Endothelial cell of umbilical vein (primary cell): ENCODE measurements around the gene PROZ. TPM values are rescaled to one million over a fixed set of nuclear protein-coding genes. Genes with fewer than 3 reads are reported as not detected.
"Not testable (repeated sequence)": the region's sequence is repeated elsewhere in the genome, so short reads cannot be mapped to it uniquely, and the experiment has no call there.

Experiments used
- BruUV-seq: library from RNA; stranded (reverse); fragments of 400-500 nt; replicated peaks from 2 replicates; lab custom pipeline; 2021; lab: Mats Ljungman, UMichigan
- CTCF ChIA-PET: fragments of 300-600, 350-600 bp; sonication (Branson Sonifier 250); formaldehyde crosslinking; loops from one replicate; lab custom pipeline; 2021; ENCODE audit warnings: antibody characterized with exemption, inconsistent platforms; lab: Charles Lee
- POLR2A ChIA-PET: fragments of 300-600, 350-600 bp; sonication (Branson Sonifier 250); formaldehyde crosslinking; loops from one replicate; lab custom pipeline; 2021; ENCODE audit warnings: antibody characterized with exemption, inconsistent platforms; lab: Charles Lee
- DNase-seq: peaks from one replicate; pipeline ENCODE4 v3.0.0-alpha.2; 2011; ENCODE audit warnings: low read depth, low spot score
- FAIRE-seq: peaks from 2 replicates; lab custom pipeline; 2011; peaks lifted over from hg19 to GRCh38; lab: Jason Lieb, UNC
- H2AFZ ChIP-seq: 2 replicates; pipeline ENCODE4 v1.6.0; 2012; ENCODE audit warnings: low read depth, low read length, control low read depth, inconsistent platforms
- H3K27ac ChIP-seq: 2 replicates; pipeline ENCODE4 v1.5.1; 2011; ENCODE audit warnings: low read depth, mild to moderate bottlenecking, control low read depth, low read length, moderate library complexity; ENCODE audit not compliant: insufficient read depth
- H3K27me3 ChIP-seq, 2 experiments: 2 replicates each; pipeline versions ENCODE4 v1.6.0 to v1.6.1; 2011; ENCODE audit warnings: low read length in 2 of 2, mixed read lengths in 1 of 2; ENCODE audit not compliant: control insufficient read depth in 2 of 2, insufficient read depth in 2 of 2
- H3K36me3 ChIP-seq, 2 experiments: 2 replicates in 1 of 2; 3 replicates in 1 of 2; pipeline ENCODE4 v1.5.1; 2011; ENCODE audit warnings: low read length in 2 of 2, mild to moderate bottlenecking in 1 of 2, moderate library complexity in 1 of 2; ENCODE audit not compliant: control insufficient read depth in 2 of 2, insufficient read depth in 2 of 2; ENCODE audit errors: extremely low read depth in 1 of 2
- H3K4me1 ChIP-seq: 3 replicates; pipeline ENCODE4 v1.5.1; 2011; ENCODE audit warnings: mild to moderate bottlenecking, low read length; ENCODE audit not compliant: control insufficient read depth, insufficient read depth; ENCODE audit errors: extremely low read depth
- H3K4me2 ChIP-seq: 2 replicates; pipeline ENCODE4 v1.6.1; 2011; ENCODE audit warnings: low read length, control low read depth, mixed read lengths; ENCODE audit not compliant: insufficient read depth
- H3K4me3 ChIP-seq, 3 experiments: fragments of 200-600 bp in 1 of 3; sonication (generic), shearing (Covaris generic) in 1 of 3; replicated peaks in 1 of 3; 2 replicates each; pipeline ENCODE4 v1.5.1; 2011 to 2016; ENCODE audit warnings: control low read depth in 3 of 3, low read length in 3 of 3, mild to moderate bottlenecking in 2 of 3, inconsistent platforms in 1 of 3, low read depth in 1 of 3, moderate library complexity in 1 of 3; ENCODE audit not compliant: insufficient read depth in 1 of 3
- H3K79me2 ChIP-seq: 2 replicates; pipeline ENCODE4 v1.6.0; 2012; ENCODE audit warnings: low read length, inconsistent platforms; ENCODE audit not compliant: control insufficient read depth, insufficient read depth
- H3K9ac ChIP-seq: replicated peaks from 2 replicates; pipeline ENCODE3; 2011; ENCODE audit warnings: low read length, control low read depth; ENCODE audit not compliant: insufficient read depth; ENCODE audit errors: extremely low read depth
- H3K9me1 ChIP-seq: replicated peaks from 3 replicates; pipeline ENCODE4 v1.6.0; 2011; ENCODE audit warnings: mild to moderate bottlenecking, low read length; ENCODE audit not compliant: control insufficient read depth, insufficient read depth; ENCODE audit errors: extremely low read depth
- H3K9me3 ChIP-seq: replicated peaks from 2 replicates; pipeline ENCODE4 v1.5.1; 2012; ENCODE audit warnings: low read length, inconsistent platforms; ENCODE audit not compliant: control insufficient read depth, insufficient read depth
- H4K20me1 ChIP-seq: replicated peaks from 2 replicates; pipeline ENCODE3; 2011; ENCODE audit warnings: mild to moderate bottlenecking, low read length; ENCODE audit not compliant: control insufficient read depth, insufficient read depth; ENCODE audit errors: extremely low read depth
- CTCF ChIP-seq, 2 donors: IDR thresholded peaks; 1 replicate in 1 of 2; 2 replicates in 1 of 2; pipeline ENCODE4 v1.5.1; 2011; ENCODE audit warnings: low read length in 2 of 2, mild to moderate bottlenecking in 2 of 2, moderate library complexity in 2 of 2, control low read depth in 1 of 2, inconsistent platforms in 1 of 2, low read depth in 1 of 2; ENCODE audit not compliant: insufficient read depth in 1 of 2; ENCODE audit errors: extremely low read depth in 1 of 2
- EZH2 ChIP-seq: IDR thresholded peaks from 2 replicates; pipeline ENCODE4 v1.6.1; 2012; ENCODE audit warnings: borderline replicate concordance, low read depth, mild to moderate bottlenecking, moderate library complexity, low read length, inconsistent platforms; ENCODE audit not compliant: severe bottlenecking
- FOS ChIP-seq: IDR thresholded peaks from 2 replicates; pipeline ENCODE4 v1.6.1; 2011; ENCODE audit warnings: mild to moderate bottlenecking, low read length, moderate library complexity, borderline replicate concordance; ENCODE audit not compliant: insufficient read depth
- GATA2 ChIP-seq: IDR thresholded peaks from 2 replicates; pipeline ENCODE4 v1.7.0; 2011; ENCODE audit warnings: low read depth, mild to moderate bottlenecking, moderate library complexity, mixed read lengths, low read length; ENCODE audit not compliant: insufficient read length, insufficient read depth
- JUN ChIP-seq: IDR thresholded peaks from 2 replicates; pipeline ENCODE4 v1.6.1; 2011; ENCODE audit warnings: borderline replicate concordance, low read depth; ENCODE audit not compliant: insufficient read length, insufficient read depth
- MAX ChIP-seq: IDR thresholded peaks from 2 replicates; pipeline ENCODE4 v1.6.1; 2011; ENCODE audit not compliant: insufficient read depth, insufficient read length
- MYC ChIP-seq: IDR thresholded peaks from one replicate; pipeline ENCODE4 v1.6.1; 2011; ENCODE audit warnings: mild to moderate bottlenecking, low read depth, low read length
- POLR2A ChIP-seq: IDR thresholded peaks from 2 replicates; pipeline ENCODE4 v1.6.1; 2012; ENCODE audit warnings: low read depth, mild to moderate bottlenecking, control low read depth, low read length
- POLR2AphosphoS5 ChIP-seq: IDR thresholded peaks from 2 replicates; pipeline ENCODE4 v1.6.1; 2012; ENCODE audit warnings: low read depth, mild to moderate bottlenecking, control low read depth, low read length, moderate library complexity; ENCODE audit not compliant: insufficient read depth
- dilution Hi-C: fragments of 300-500 bp; cut with MboI; formaldehyde crosslinking; loops from one replicate; pipeline ENCODE4 v1.15.0; 2019; ENCODE audit warnings: low sequenced_read_pairs; ENCODE audit not compliant: extremely low pct_ligation_motif_present
- intact Hi-C: fragments of 100-400 bp; cut with micrococcal nuclease; formaldehyde crosslinking; loops from one replicate; pipeline ENCODE4 v1.10.0; 2022
- polyA plus RNA-seq, 4 experiments: library from polyadenylated mRNA; depleted of rRNA in 3 of 4; stranded (reverse) in 3 of 4; unstranded in 1 of 4; fragments of >200 nt; gene quantifications; 2 replicates each; pipeline versions ENCODE4 v1.2.1 to v1.2.3, GENCODE V29; 2011 to 2012; ENCODE audit warnings: missing spikeins in 1 of 4
- total RNA-seq: library from RNA; stranded (reverse); gene quantifications from 2 replicates; pipeline ENCODE4 v1.2.3, GENCODE V29; 2021

Gene PROZ
- total and polyA plus RNA-seq, 2 donors (not counting 3 experiments of a cell fraction or from before 2014, with no cell fraction given), result not detected

- intact Hi-C loops, result no loop called here
- Histone ChIP-seq H3K9me3 (no peaks in the 10 kb centered on the region), H3K4me2 (no peak overlapping the region), H3K9ac (no peak overlapping the region), H3K27ac (no peak overlapping the region), H3K4me3 (no peak overlapping the region), H3K36me3 (no peaks in the 10 kb centered on the region), H3K27me3 (peaks cover 2% of the 10 kb centered on the region in 2 experiments), H3K9me1 (no peaks in the 10 kb centered on the region), H3K4me1 (no peaks in the 10 kb centered on the region), H2AFZ (no peak overlapping the region), H3K79me2 (no peaks in the 10 kb centered on the region), H4K20me1 (no peaks in the 10 kb centered on the region)
- DNase-seq (no peak), FAIRE-seq (no peak)
- dilution Hi-C loops, result no loop called here
- no peak for TF ChIP-seq GATA2
- no peak for TF ChIP-seq MAX
- no peak for TF ChIP-seq MYC
- CTCF ChIA-PET, result no interaction called here
- POLR2A ChIA-PET, result no interaction called here
- no TSS peak for BruUV-seq
Measured at GRCh38 chr13:113160983-113161382, 2.5 kb downstream of the PROZ start.

DNA sequence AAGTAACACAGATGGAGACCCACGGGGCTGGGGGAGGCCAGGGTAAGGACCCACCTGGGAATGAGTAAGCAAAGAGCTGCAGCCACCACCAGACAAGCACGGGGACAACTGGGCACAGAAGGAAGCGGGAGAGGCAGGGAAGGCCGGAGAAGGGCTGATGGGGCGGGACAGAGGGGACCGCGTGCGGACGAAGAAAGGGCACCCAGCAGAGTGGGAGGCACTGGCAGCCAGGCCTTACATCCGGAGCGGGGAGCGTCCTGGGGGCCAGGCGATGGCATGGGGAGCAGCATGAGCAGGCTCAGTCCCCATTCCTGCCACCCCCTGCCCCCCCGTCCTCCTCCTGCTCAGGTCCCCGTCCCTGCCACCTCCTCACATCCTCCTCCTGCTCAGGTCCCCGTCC, 3.0 kb downstream of the PROZ start:
- Histone ChIP-seq H3K4me1 (no peaks in the 10 kb centered on the region), H3K27ac (no peak overlapping the region), H3K9ac (no peak overlapping the region), H3K4me2 (no peak overlapping the region), H3K9me3 (no peaks in the 10 kb centered on the region), H3K27me3 (peaks cover 2% of the 10 kb centered on the region in 2 experiments), H4K20me1 (no peaks in the 10 kb centered on the region), H3K79me2 (no peaks in the 10 kb centered on the region), H3K4me3 (no peak overlapping the region), H2AFZ (no peak overlapping the region), H3K9me1 (no peaks in the 10 kb centered on the region), H3K36me3 (no peaks in the 10 kb centered on the region)
- DNase-seq, result no peak
- dilution Hi-C loops, result no loop called here
- ChIA-PET POLR2A (no interaction called here), CTCF (no interaction called here)
- BruUV-seq, result no TSS peak
- TF ChIP-seq JUN (no peak), MAX (no peak), POLR2A (no peak), FOS (no peak), EZH2 (no peak), POLR2AphosphoS5 (no peak), MYC (no peak), CTCF (IDR thresholded peaks at IDR 0.05; ENCODE audit: extremely low read depth in 1 of 2, insufficient read depth in 1 of 2, low read depth in 1 of 2, low read length in 2 of 2) (no peak), GATA2 (no peak)
- intact Hi-C loops, result no loop called here
- no peak for FAIRE-seq

- intact Hi-C loops, dilution Hi-C loops: not testable (repeated sequence)
Measured at GRCh38 chr13:113161975-113162374, 3.5 kb downstream of the PROZ start.

More at GRCh38 chr13:113161975-113162374, 3.5 kb downstream of the PROZ start:
- CTCF ChIA-PET, H3K79me2 ChIP-seq, H3K9ac ChIP-seq, POLR2A ChIA-PET, H3K27me3 ChIP-seq, H2AFZ ChIP-seq, H3K36me3 ChIP-seq, FAIRE-seq, H4K20me1 ChIP-seq, H3K4me1 ChIP-seq, H3K4me2 ChIP-seq, DNase-seq, H3K4me3 ChIP-seq, H3K9me1 ChIP-seq, H3K9me3 ChIP-seq, H3K27ac ChIP-seq, BruUV-seq: not testable (repeated sequence)
